ENCODE data around the gene ELF1.

ELF1 gene

DNA sequence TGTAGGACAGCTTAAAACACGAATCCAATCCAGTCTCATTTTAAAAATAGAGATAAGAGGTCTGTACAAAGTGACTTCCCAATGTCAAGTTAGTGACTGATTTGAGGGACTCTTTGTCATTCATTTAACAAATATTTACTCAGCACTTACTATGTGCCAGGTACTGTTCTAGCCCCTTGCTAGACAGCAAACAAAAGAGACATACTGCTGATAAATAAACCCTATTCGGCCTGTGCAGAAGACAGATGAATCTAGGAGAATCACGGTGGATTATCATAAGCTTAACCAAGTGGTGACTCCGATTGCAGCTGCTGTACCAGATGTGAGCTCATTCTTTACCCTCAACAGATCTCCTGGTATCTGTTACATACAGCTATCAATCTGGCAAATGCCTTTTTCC is 6.4 kb upstream of the ELF1 start:
- FAIRE-seq, result no peak
- DNase-seq (ENCODE audit: insufficient read length, low spot score), result no peak
- TF ChIP-seq POU2F2 (IDR thresholded peaks at IDR 0.05; ENCODE audit: low read depth, low read length) (no peak), POLR2A (IDR thresholded peaks at IDR 0.05; ENCODE audit: low read depth, low read length) (no peak), POLR2AphosphoS5 (IDR thresholded peaks at IDR 0.05; ENCODE audit: low read depth, low read length) (no peak), TAF1 (IDR thresholded peaks at IDR 0.05; ENCODE audit: low read depth, low read length) (no peak), PAX5 (IDR thresholded peaks at IDR 0.05; ENCODE audit: insufficient read depth, low read length, severe bottlenecking) (no peak), SPI1 (IDR thresholded peaks at IDR 0.05; ENCODE audit: low read depth, low read length) (no peak)

- no peak for FAIRE-seq
- no peak for DNase-seq (ENCODE audit: insufficient read length, low spot score)
- TF ChIP-seq POU2F2 (IDR thresholded peaks at IDR 0.05; ENCODE audit: low read depth, low read length), result no peak
Observed at GRCh38 chr13:41019578-41020347, 647 bp upstream of the ELF1 start.

DNA sequence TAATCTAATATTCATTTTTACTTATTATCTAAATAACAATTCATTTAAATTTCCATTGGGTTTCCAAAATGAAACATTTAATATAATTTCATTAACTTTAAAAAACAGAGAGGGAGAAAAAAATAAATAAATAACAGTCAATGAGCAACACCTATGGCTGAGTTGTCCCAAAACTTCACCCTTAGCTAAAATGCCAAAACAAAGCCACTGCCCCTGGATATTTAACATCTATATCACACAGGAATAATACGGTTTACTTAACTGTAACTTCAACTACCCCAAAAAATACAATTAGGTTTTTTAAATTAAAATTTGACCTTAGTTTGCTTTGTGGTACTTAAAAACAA is 541 bp downstream of the ELF1 start:
- no peak for FAIRE-seq
- DNase-seq (ENCODE audit: insufficient read length, low spot score), result no peak
- no peak for TF ChIP-seq SPI1 (IDR thresholded peaks at IDR 0.05; ENCODE audit: low read depth, low read length)
- no peak for TF ChIP-seq POU2F2 (IDR thresholded peaks at IDR 0.05; ENCODE audit: low read depth, low read length)
- no peak for TF ChIP-seq POLR2AphosphoS5 (IDR thresholded peaks at IDR 0.05; ENCODE audit: low read depth, low read length)
- TF ChIP-seq POLR2A (IDR thresholded peaks at IDR 0.05; ENCODE audit: low read depth, low read length), result no peak
- TF ChIP-seq PAX5 (IDR thresholded peaks at IDR 0.05; ENCODE audit: insufficient read depth, low read length, severe bottlenecking), result no peak

DNA sequence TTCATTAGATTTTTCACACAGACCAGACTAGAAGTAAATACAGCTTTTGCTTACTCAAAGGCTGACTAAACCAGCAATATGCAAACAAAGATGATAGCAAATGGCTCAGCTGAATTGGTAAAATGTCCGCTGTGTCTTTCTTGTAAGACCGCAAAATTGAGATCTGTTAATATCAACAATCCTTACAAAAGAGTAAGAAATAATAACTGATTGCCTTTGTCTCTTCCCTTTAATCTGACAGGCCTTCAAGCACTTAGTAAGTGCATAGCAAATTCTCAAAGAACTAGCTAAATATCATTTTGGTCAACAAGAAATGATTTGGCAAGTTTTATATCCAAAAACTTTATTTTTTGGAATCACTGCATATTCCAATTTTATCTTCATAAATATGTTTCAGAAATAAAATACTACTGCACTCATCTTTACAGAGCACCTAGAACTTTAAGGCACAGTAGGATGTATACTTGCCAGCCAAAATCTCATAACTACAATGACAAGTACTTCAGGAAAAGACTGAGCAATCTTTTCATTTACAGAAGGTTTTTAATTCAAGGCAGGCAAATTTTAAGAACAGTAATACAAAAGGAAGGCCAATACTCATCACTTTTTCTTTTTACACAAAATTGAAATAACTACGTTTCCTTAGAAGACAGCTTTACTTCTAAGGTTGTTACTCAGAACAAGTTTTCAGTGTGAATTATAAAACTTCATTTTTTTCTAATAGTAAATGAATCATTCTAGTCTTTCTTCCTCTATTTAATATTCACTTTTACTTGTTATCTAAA is 1.1 kb downstream of the ELF1 start:
- DNase-seq (ENCODE audit: insufficient read length, low spot score) (no peak), FAIRE-seq (no peak)
- TF ChIP-seq PAX5 (IDR thresholded peaks at IDR 0.05; ENCODE audit: insufficient read depth, low read length, severe bottlenecking) (no peak), POU2F2 (IDR thresholded peaks at IDR 0.05; ENCODE audit: low read depth, low read length) (no peak)

- TF ChIP-seq TAF1 (IDR thresholded peaks at IDR 0.05; ENCODE audit: low read depth, low read length) (no peak), POLR2A (IDR thresholded peaks at IDR 0.05; ENCODE audit: low read depth, low read length) (no peak), PAX5 (IDR thresholded peaks at IDR 0.05; ENCODE audit: insufficient read depth, low read length, severe bottlenecking) (no peak), POU2F2 (IDR thresholded peaks at IDR 0.05; ENCODE audit: low read depth, low read length) (no peak), POLR2AphosphoS5 (IDR thresholded peaks at IDR 0.05; ENCODE audit: low read depth, low read length) (no peak), SPI1 (IDR thresholded peaks at IDR 0.05; ENCODE audit: low read depth, low read length) (no peak)
- DNase-seq (ENCODE audit: insufficient read length, low spot score), result no peak
- peak; percentile 5 for FAIRE-seq
Observed at GRCh38 chr13:41017159-41017558, 2.0 kb downstream of the ELF1 start.

DNA sequence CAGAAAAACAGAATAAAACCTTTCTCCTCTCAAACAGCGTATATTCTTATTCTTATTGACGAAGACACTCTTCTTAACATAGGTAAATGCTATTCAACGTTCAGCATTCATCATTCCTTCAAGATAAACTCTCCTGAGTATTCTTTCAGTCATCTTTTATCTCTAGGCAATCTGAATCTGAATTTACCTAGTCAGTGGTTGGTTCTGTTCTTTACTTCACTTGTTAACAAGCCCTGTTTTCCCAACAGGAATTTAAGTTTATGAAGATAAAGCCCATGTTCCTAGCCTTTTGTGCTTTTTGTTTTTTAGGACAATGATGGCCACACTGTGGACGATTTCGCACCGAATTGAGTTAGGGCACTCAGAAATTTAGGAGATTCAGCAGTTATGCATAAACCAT is 3.2 kb downstream of the ELF1 start:
- DNase-seq (ENCODE audit: insufficient read length, low spot score) (no peak), FAIRE-seq (peak; percentile 23)
- TF ChIP-seq SPI1 (IDR thresholded peaks at IDR 0.05; ENCODE audit: low read depth, low read length) (no peak), POLR2A (IDR thresholded peaks at IDR 0.05; ENCODE audit: low read depth, low read length) (no peak), PAX5 (IDR thresholded peaks at IDR 0.05; ENCODE audit: insufficient read depth, low read length, severe bottlenecking) (no peak), TAF1 (IDR thresholded peaks at IDR 0.05; ENCODE audit: low read depth, low read length) (no peak), POU2F2 (IDR thresholded peaks at IDR 0.05; ENCODE audit: low read depth, low read length) (no peak), POLR2AphosphoS5 (IDR thresholded peaks at IDR 0.05; ENCODE audit: low read depth, low read length) (no peak)

GRCh38 chr13:41013835-41014234 is 5.3 kb downstream of the ELF1 start:
- FAIRE-seq, result no peak
- no peak for TF ChIP-seq POLR2A (IDR thresholded peaks at IDR 0.05; ENCODE audit: low read depth, low read length)
- no peak for TF ChIP-seq SPI1 (IDR thresholded peaks at IDR 0.05; ENCODE audit: low read depth, low read length)
- no peak for TF ChIP-seq POU2F2 (IDR thresholded peaks at IDR 0.05; ENCODE audit: low read depth, low read length)
- TF ChIP-seq POLR2AphosphoS5 (IDR thresholded peaks at IDR 0.05; ENCODE audit: low read depth, low read length), result no peak
- no peak for TF ChIP-seq TAF1 (IDR thresholded peaks at IDR 0.05; ENCODE audit: low read depth, low read length)
- no peak for TF ChIP-seq PAX5 (IDR thresholded peaks at IDR 0.05; ENCODE audit: insufficient read depth, low read length, severe bottlenecking)
- no peak for DNase-seq (ENCODE audit: insufficient read length, low spot score)

GRCh38 chr13:41012536-41012935 is 6.6 kb downstream of the ELF1 start:
- no peak for FAIRE-seq
- DNase-seq (ENCODE audit: insufficient read length, low spot score), result no peak
- TF ChIP-seq POLR2A (IDR thresholded peaks at IDR 0.05; ENCODE audit: low read depth, low read length) (no peak), SPI1 (IDR thresholded peaks at IDR 0.05; ENCODE audit: low read depth, low read length) (no peak), POU2F2 (IDR thresholded peaks at IDR 0.05; ENCODE audit: low read depth, low read length) (no peak), TAF1 (IDR thresholded peaks at IDR 0.05; ENCODE audit: low read depth, low read length) (no peak), POLR2AphosphoS5 (IDR thresholded peaks at IDR 0.05; ENCODE audit: low read depth, low read length) (no peak), PAX5 (IDR thresholded peaks at IDR 0.05; ENCODE audit: insufficient read depth, low read length, severe bottlenecking) (no peak)

DNA sequence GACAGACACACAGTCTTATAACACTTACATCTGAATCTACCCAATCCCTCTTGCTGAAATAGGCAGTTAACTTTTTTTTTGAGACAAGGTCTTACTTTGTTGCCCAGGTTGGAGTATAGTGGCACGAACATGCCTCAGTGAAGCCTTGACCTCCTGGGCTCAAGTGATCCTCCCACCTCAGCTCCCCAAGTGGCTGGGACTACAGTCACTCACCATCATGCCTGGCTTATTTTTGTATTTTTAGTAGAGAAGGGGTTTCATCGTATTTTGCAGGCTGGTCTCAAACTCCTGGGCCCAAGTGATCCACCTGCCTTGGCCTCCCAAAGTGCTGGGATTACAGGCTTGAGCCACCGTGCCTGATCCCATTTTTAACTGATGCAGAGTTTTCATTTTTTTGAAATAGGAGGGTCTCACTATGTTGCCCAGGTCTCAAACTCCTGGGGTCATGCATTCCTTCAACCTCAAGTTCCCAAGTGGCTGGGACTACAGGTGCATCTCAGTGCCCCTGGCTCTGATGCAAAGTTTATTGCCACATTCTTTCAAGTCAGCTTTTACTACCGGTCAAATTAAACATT is 7.6 kb downstream of the ELF1 start:
- DNase-seq (ENCODE audit: insufficient read length, low spot score), result no peak
- TF ChIP-seq TAF1 (IDR thresholded peaks at IDR 0.05; ENCODE audit: low read depth, low read length) (no peak), SPI1 (IDR thresholded peaks at IDR 0.05; ENCODE audit: low read depth, low read length) (no peak), POU2F2 (IDR thresholded peaks at IDR 0.05; ENCODE audit: low read depth, low read length) (no peak), POLR2A (IDR thresholded peaks at IDR 0.05; ENCODE audit: low read depth, low read length) (no peak), POLR2AphosphoS5 (IDR thresholded peaks at IDR 0.05; ENCODE audit: low read depth, low read length) (no peak), PAX5 (IDR thresholded peaks at IDR 0.05; ENCODE audit: insufficient read depth, low read length, severe bottlenecking) (no peak)
- no peak for FAIRE-seq
